Mucosa of descending colon (tissue), 3 donors: ENCODE results near the gene SLC38A2. TPM values are rescaled to one million over a fixed set of nuclear protein-coding genes. Genes with fewer than 3 reads are reported as not detected.

Experiments
- ATAC-seq: fragments of 200-7000 bp; cut with Tn5 transposase; one replicate; pipeline ENCODE4 v1.9.1; 2020; ENCODE audit warnings: mild to moderate bottlenecking, moderate library complexity
- DNase-seq, 3 donors: peaks; one replicate each; pipeline ENCODE4 v3.0.0-alpha.2; 2020
- H3K36me3 ChIP-seq: fragments of 200-600 bp; one replicate; pipeline ENCODE4 v1.8.0; 2021; ENCODE audit warnings: low read depth, mild to moderate bottlenecking
- H3K4me1 ChIP-seq: fragments of 200-600 bp; one replicate; pipeline ENCODE4 v1.8.0; 2021; ENCODE audit warnings: low read depth, mild to moderate bottlenecking
- H3K4me3 ChIP-seq: fragments of 200-600 bp; one replicate; pipeline ENCODE4 v1.8.0; 2021; ENCODE audit warnings: mild to moderate bottlenecking
- H3K9me3 ChIP-seq: fragments of 200-600 bp; one replicate; pipeline ENCODE4 v1.8.0; 2021; ENCODE audit warnings: mild to moderate bottlenecking
- CTCF ChIP-seq: fragments of 200-600 bp; IDR thresholded peaks from one replicate; pipeline ENCODE4 v1.8.0; 2022; ENCODE audit warnings: antibody characterized with exemption, mild to moderate bottlenecking
- intact Hi-C, 2 donors: fragments of 100-400 bp; cut with DNase I in 1 of 2; cut with micrococcal nuclease in 1 of 2; formaldehyde crosslinking; loops; one replicate each; pipeline versions ENCODE4 v1.11.0 to v1.11.1; 2022; cut with DNase I, micrococcal nuclease
- total RNA-seq, 3 donors: library from RNA; stranded (reverse); fragmentation: NEBNext Ultra II Directional in 2 of 3; extraction: Animal tissue kit (Norgen Biotek cat#: 25700) in 2 of 3; gene quantifications; one replicate each; pipeline versions ENCODE4 v1.2.1 to v1.2.4, GENCODE V29; 2021 to 2023
- donor health status: DM: no; HTN: no; CAD: no; lungs with moderate emphysema.
- donor health status: DM: no; HTN: no; CAD: no.
- donor health status: DM: no; HTN: yes; CAD: no.

Gene SLC38A2
- total RNA-seq, 3 donors from 2014 or later: 82.9 to 216 (median 143) TPM

GRCh38 chr12:46412857-46413256, 40.3 kb upstream of the SLC38A2 start:
- H3K4me1 ChIP-seq: peaks cover 2% of the 10 kb centered on the region
- H3K4me3 ChIP-seq: no peak overlapping the region
- no peaks in the 10 kb centered on the region for H3K9me3 ChIP-seq
- ATAC-seq (no peak), DNase-seq (no peak)
- TF ChIP-seq CTCF: no peak
- intact Hi-C loops: no loop called here
- H3K36me3 ChIP-seq: no peaks in the 10 kb centered on the region

- Histone ChIP-seq H3K36me3 (no peaks in the 10 kb centered on the region), H3K4me3 (no peak overlapping the region), H3K9me3 (no peaks in the 10 kb centered on the region), H3K4me1 (peaks cover 2% of the 10 kb centered on the region)
- no peak for DNase-seq
- no peak for ATAC-seq
- TF ChIP-seq CTCF: no peak
- intact Hi-C loops: no loop called here
Observed at GRCh38 chr12:46410495-46410894, 37.9 kb upstream of the SLC38A2 start.

GRCh38 chr12:46409974-46410373, 37.4 kb upstream of the SLC38A2 start:
- H3K36me3 ChIP-seq: no peaks in the 10 kb centered on the region
- H3K9me3 ChIP-seq: no peaks in the 10 kb centered on the region
- ATAC-seq: no peak
- TF ChIP-seq CTCF: no peak
- H3K4me3 ChIP-seq: no peak overlapping the region
- intact Hi-C loops: no loop called here
- no peak for DNase-seq
- H3K4me1 ChIP-seq: peaks cover 2% of the 10 kb centered on the region

GRCh38 chr12:46409342-46409741, 36.8 kb upstream of the SLC38A2 start:
- ATAC-seq (no peak), DNase-seq (no peak)
- no peak for TF ChIP-seq CTCF
- H3K9me3 ChIP-seq: no peaks in the 10 kb centered on the region
- peaks cover 3% of the 10 kb centered on the region for H3K4me1 ChIP-seq
- no peaks in the 10 kb centered on the region for H3K36me3 ChIP-seq
- intact Hi-C loops: no loop called here
- no peak overlapping the region for H3K4me3 ChIP-seq

GRCh38 chr12:46408441-46408840, 35.9 kb upstream of the SLC38A2 start:
- DNase-seq (no peak), ATAC-seq (no peak)
- no peak for TF ChIP-seq CTCF
- intact Hi-C loops: no loop called here
- Histone ChIP-seq H3K4me1 (peaks cover 9% of the 10 kb centered on the region), H3K4me3 (no peak overlapping the region), H3K36me3 (no peaks in the 10 kb centered on the region), H3K9me3 (no peaks in the 10 kb centered on the region)

GRCh38 chr12:46407361-46407760, 34.8 kb upstream of the SLC38A2 start:
- Histone ChIP-seq H3K36me3 (no peaks in the 10 kb centered on the region), H3K4me1 (peaks cover 20% of the 10 kb centered on the region), H3K4me3 (no peak overlapping the region), H3K9me3 (no peaks in the 10 kb centered on the region)
- no peak for TF ChIP-seq CTCF
- intact Hi-C loops: no loop called here
- DNase-seq (no peak), ATAC-seq (no peak)
